GM12878 (cell line): ENCODE measurements around the gene CDK16. TPM values are rescaled to one million over a fixed set of nuclear protein-coding genes. Genes with fewer than 3 reads are reported as not detected.

Source experiments
- BHLHE40 ChIP-seq, 2 experiments: fragments of 450-650 bp in 1 of 2; IDR thresholded peaks; 2 replicates each; pipeline ENCODE4 v1.6.1; 2011 to 2017; ENCODE audit warnings: low read depth in 2 of 2, borderline replicate concordance in 1 of 2, improper control_type of control experiment in 1 of 2, low read length in 1 of 2, mild to moderate bottlenecking in 1 of 2
- CUX1 ChIP-seq: IDR thresholded peaks from 2 replicates; pipeline ENCODE4 v1.6.1; 2012; ENCODE audit warnings: improper control_type of control experiment, low read depth, low read length; ENCODE audit not compliant: insufficient replicate concordance
- HDGF ChIP-seq: fragments of 450-650 bp; IDR thresholded peaks from 2 replicates; pipeline ENCODE4 v1.6.1; 2016; ENCODE audit warnings: antibody characterized with exemption
- HSF1 ChIP-seq: fragments of 150-350 bp; IDR thresholded peaks from 2 replicates; pipeline ENCODE4 v1.6.1; 2014; ENCODE audit warnings: mild to moderate bottlenecking, low read depth, low read length
- IKZF1 ChIP-seq: fragments of 450-650 bp; conservative IDR thresholded peaks from 2 replicates; pipeline ENCODE4 v1.6.1; 2017; ENCODE audit warnings: antibody characterized with exemption, mild to moderate bottlenecking
- IKZF2 ChIP-seq, 2 experiments: fragments of 450-650 bp; IDR thresholded peaks; 2 replicates each; pipeline ENCODE4 v1.6.1; 2017; ENCODE audit warnings: mild to moderate bottlenecking in 2 of 2, moderate library complexity in 2 of 2
- JUND ChIP-seq: IDR thresholded peaks from 2 replicates; pipeline ENCODE4 v1.6.1; 2012; ENCODE audit warnings: low read depth, mild to moderate bottlenecking, low read length, improper control_type of control experiment, moderate library complexity
- MLLT1 ChIP-seq: fragments of 450-650 bp; IDR thresholded peaks from 2 replicates; pipeline ENCODE4 v1.6.1; 2016; ENCODE audit warnings: mild to moderate bottlenecking
- NBN ChIP-seq: fragments of 450-650 bp; IDR thresholded peaks from 2 replicates; pipeline ENCODE4 v1.6.1; 2016
- NFYA ChIP-seq: IDR thresholded peaks from 2 replicates; pipeline ENCODE4 v1.6.1; 2011; ENCODE audit warnings: low read depth, mild to moderate bottlenecking, low read length, improper control_type of control experiment, borderline replicate concordance
- NR2C2 ChIP-seq: IDR thresholded peaks from 2 replicates; pipeline ENCODE4 v1.6.1; 2011; ENCODE audit warnings: borderline replicate concordance, low read depth; ENCODE audit not compliant: control insufficient read depth, insufficient read length
- NR2F1 ChIP-seq: fragments of 450-650 bp; conservative IDR thresholded peaks from 2 replicates; pipeline ENCODE4 v1.6.1; 2017; ENCODE audit warnings: mild to moderate bottlenecking
- PAX5 ChIP-seq: IDR thresholded peaks from 2 replicates; pipeline ENCODE4 v1.6.1; 2011; ENCODE audit warnings: low read depth, low read length, borderline replicate concordance
- POLR2AphosphoS2 ChIP-seq: IDR thresholded peaks from 2 replicates; pipeline ENCODE4 v1.6.1; 2011; ENCODE audit warnings: low read depth, mild to moderate bottlenecking, low read length, improper control_type of control experiment, moderate library complexity
- SIN3A ChIP-seq: IDR thresholded peaks from 2 replicates; pipeline ENCODE4 v1.6.1; 2012; ENCODE audit warnings: low read depth, low read length, improper control_type of control experiment
- TCF3 ChIP-seq: IDR thresholded peaks from 2 replicates; pipeline ENCODE4 v1.6.1; 2012; ENCODE audit warnings: low read depth, mild to moderate bottlenecking, low read length, borderline replicate concordance; ENCODE audit not compliant: insufficient read depth
- ZBTB33 ChIP-seq: fragments of 450-650 bp; IDR thresholded peaks from 2 replicates; pipeline ENCODE4 v1.6.1; 2017; ENCODE audit warnings: mild to moderate bottlenecking
- polyA plus RNA-seq, 11 experiments: library from polyadenylated mRNA; depleted of rRNA in 4 of 11; unstranded in 6 of 11; stranded (reverse) in 5 of 11; fragments of >200 nt; fragmentation: Nextera tagmentation in 4 of 11; fragmentation: Illumina TruSeq in 1 of 11; extraction: Ambion mirVana in 4 of 11; extraction: Trizol in 1 of 11; gene quantifications; 1 replicate in 1 of 11; 2 replicates in 10 of 11; pipeline versions ENCODE4 v1.2.1 to v1.2.3, GENCODE V29; 2011 to 2016; ENCODE audit warnings: inconsistent platforms in 2 of 11, missing spikeins in 2 of 11, low read depth in 1 of 11
- total RNA-seq, 4 experiments: library from RNA; depleted of rRNA in 3 of 4; stranded (reverse); fragments of >200 nt in 3 of 4; fragmentation: Illumina TruSeq in 1 of 4; extraction: Trizol in 1 of 4; gene quantifications; 2 replicates each; pipeline versions ENCODE4 v1.2.1 to v1.2.3, GENCODE V29; 2013 to 2021

CDK16 gene
- total and polyA plus RNA-seq, 10 of the 15 experiments (the other 5 are each of a cell fraction or from before 2014, with no cell fraction given): 2.4 to 75.1 (median 48.2) TPM

- TF ChIP-seq MLLT1: peak; percentile 90
- TF ChIP-seq NFYA: no peak
- TF ChIP-seq PAX5: 0 out of 2 replicates have a peak, but pooled peaks have one; percentile 8
- TF ChIP-seq HDGF: no peak
- TF ChIP-seq CUX1: no peak
- TF ChIP-seq IKZF2 (IDR thresholded peaks at IDR 0.05): no peak
- TF ChIP-seq SIN3A: no peak; the same call in 1 of the 2 replicates
- TF ChIP-seq TCF3: no peak
- TF ChIP-seq JUND: peak; percentile 99
- TF ChIP-seq IKZF1: peak; percentile 85
- TF ChIP-seq BHLHE40 (IDR thresholded peaks at IDR 0.05; ENCODE audit: borderline replicate concordance in 1 of 2, low read depth in 2 of 2, low read length in 1 of 2): peak; percentile 96 to 99
- peak; percentile 97 for TF ChIP-seq NBN
- no peak for TF ChIP-seq ZBTB33
- no peak for TF ChIP-seq POLR2AphosphoS2
- no peak for TF ChIP-seq HSF1
- TF ChIP-seq NR2F1: no peak; the same call in 1 of the 2 replicates
- TF ChIP-seq NR2C2: no peak
These were observed at the start of gene CDK16 (continued) for GRCh38 chrX:47218280-47218919.
